Fibroblast of skin of abdomen (primary cell): ENCODE data around the gene CLMP.
"Not testable (repeated sequence)": the region's sequence is repeated elsewhere in the genome, so short reads cannot be mapped to it uniquely, and the experiment has no call there.

ENCODE experiments used
- DNase-seq: peaks from one replicate; pipeline ENCODE4 v3.0.0-alpha.2; 2013

Gene CLMP

DNA sequence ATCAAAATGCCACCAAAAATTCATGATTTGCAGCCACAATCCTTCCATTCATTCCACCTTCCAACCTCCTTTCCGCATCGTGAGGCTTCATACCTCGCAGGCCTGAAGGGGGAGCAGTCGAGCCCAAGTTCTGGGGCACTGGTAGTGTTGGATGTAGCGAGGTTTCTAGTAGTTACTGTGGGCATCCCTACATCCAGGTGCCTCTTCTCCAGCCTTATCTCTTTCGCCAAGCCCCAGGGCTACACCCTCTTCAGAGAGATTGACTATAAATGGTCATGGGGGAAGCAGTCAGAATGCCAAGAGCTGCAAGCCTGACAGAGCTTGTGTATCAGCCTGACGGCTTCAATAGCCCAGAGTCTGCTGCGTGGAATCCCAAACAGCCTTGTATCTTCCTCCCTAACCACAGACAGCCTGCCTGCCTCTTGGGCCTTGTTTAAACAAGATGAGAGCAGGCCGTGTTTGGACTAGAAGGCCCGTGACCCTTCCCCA is 28.9 kb downstream of the CLMP start:
- peak; percentile 87 for DNase-seq

DNA sequence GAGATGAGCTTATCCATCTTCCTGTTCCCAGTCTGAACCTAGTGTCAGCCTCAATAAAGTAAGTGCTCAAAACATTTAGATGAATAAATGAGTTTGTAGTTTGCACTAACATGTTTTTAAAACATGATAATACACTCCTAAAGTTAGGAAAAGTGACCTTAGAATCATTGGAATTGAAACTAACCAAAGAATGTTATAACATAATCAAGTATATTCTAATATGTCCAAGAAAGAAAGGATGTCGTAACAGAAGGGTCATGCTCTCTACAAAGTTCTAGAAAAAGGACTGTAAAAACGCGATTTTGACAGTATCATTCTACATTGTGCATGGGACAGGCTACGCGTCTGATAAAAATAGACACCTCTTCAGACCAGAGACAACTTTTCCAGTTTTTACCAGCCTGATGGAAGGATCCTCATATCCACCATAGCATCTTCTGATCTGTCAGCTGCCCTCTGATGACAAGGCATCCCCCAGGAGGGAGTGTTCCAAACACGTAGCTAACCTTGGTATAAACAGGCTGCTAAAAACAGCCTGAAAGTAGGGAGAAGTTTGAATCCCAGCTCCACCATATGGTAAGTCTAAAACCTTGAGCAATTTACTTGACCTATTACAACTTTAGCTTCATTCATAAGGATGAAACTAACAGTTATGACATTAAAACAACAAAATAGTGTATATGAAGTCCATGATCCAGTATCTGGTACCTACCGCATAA is 30.2 kb downstream of the CLMP start:
- no peak for DNase-seq

DNA sequence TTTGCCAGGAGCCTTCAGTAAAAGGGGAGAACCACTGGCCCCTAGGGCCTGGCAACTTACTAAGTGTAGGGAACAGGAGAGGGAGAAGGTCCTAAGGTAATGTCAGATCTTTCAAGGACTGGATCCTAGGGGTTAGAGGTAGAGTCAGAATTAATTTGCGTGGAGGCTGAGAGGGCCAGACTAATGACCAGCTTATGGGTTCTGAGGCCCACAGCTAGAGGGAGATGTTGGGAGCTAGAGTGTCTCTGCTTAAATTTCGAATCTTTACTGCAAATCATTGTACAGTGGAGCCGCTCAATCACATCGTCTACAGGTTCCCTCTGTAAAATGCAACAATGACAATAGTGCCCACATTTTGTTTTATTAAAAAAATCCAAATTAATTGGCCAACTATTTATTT is 31.4 kb downstream of the CLMP start:
- DNase-seq = no peak

DNA sequence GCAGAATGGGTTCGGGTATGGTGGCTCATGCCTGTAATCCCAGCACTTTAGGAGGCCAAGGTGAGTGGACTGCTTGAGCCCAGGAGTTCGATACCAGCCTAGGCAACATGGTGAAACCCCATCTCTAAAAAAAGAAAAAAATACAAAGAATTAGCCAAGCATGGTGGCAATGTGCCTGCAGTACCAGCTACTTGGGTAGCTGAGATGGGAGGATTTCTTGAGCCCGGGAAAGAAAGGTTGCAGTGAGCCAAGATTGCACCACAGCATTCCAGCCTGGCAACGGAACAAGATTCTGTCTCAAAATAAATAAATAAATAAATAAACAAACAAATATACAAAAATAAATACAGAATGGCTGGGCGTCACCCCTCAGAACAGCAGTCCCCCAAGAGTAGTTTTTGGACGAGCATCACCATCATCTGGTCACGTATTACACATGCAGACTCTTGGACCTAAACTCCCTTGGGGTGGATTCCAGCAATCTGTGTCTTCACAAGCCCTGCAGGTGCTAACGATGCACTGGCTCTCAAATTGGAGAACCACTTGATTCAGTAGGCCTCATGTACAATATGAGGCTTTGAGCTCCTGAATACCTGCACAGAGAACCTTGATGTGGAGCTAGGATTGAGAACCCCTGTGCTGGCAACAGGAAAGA is 33.5 kb downstream of the CLMP start:
- no peak for DNase-seq

DNA sequence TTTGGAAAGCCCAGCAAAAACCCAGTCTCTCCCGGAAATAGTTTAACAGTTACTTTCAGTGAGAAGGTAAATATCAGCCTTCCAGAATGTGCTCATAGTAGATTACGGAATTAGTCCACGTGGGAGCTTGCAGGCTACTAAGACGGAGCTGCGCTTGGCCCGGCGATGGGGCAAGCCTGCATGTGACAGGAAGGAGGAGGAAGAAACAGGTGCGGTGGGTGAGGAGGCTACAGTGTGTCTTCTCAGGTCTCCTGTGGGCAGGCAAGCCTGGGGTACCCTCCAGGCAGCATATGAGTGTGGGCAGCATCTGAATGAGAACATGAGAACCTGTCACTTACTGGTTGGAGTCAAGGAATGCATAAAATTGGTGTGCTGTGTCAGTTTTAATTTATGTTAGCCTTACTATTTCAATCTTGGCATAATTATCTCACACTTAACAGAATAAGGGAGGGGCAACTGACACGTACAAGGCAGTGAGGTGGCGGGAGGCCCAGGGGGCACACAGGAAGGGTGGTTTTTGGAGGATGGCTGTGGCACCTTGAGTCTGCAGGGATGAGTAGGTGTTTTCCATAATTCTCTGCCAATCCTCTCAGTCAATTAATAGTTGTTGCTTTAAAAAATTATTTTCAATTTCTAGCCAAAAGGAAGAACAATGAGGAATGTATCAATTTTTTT is 35.7 kb downstream of the CLMP start:
- no peak for DNase-seq

DNA sequence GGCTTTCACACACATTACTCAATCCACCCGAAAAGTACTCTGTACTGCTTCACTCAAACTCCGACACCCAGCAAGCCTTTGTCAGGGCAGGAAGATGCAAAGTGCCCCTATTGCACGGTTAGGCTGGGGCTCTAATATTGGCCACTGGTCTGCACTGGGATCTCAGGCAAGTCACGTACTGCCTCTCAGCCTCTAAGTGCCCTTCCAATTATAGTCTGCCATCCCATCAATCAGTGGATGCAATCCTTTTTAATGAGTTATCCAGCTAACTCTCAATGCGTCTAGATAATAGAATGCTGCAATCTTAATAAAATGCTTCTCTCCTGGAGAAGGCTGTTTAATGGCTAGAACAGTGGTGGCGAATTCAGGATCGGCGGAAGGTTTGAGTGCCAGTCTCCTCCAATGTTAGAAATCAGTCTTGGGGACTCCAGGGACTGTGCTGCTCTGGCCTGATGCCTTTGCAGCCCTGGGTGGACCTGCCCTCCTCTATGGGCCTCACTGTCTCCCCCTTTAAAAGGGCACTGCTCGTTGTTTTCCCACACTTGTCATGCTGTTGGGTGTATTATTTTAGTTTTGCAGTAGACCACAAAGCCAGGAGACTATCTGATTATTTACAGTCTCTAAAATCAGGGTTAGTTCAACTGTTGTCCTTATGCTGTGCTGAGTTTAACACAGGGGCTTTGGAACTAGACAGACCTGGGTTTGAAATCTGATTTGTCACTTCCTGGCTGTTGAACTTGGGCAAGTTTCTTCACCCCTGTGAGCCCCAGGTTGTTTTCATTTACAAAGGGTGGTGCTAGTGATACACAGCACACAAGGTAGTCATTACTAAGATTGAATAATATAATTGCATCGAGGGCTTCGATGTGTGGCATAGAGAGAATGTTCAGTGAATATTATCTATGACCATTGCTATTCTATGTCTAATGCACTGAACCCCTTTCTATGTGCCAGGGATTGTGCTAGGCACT is 36.7 kb downstream of the CLMP start:
- DNase-seq = no peak

DNA sequence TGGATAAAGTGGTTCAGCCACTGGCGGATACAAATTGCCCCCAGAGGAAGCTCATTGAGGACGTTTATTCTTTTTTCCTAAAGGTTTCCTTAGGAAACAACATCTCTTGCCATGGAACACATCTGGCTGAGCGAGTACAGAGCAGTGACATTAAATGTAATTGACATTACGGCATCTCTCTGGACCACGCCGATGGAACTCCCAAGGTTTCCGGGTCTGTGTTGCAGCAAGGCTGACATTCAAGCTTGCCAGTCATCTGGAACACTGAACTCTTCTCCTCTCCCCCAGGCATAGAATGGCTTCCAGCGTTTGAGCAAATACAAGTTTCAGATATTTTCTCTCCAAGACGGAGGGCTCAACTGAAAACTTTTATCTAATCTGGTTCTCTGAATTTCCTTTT is 42.1 kb downstream of the CLMP start:
- DNase-seq = no peak

DNA sequence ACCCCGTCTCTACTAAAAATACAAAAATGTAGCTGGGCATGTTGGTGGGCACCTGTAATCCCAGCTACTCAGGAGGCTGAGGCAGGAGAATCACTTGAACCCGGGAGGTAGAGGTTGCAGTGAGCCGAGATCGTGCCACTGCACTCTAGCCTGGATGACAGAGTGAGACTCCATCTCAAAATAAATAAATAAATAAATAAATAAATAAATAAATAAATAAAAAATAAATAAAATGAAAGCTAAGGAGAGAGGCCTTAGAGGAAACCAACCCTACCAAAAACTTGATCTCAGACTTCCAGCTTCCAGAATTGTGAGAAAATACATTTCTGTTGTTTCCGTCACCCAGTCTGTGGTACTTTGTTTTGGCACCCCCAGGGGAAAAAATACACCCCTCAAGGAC is 42.7 kb downstream of the CLMP start:
- DNase-seq = not testable (repeated sequence)

DNA sequence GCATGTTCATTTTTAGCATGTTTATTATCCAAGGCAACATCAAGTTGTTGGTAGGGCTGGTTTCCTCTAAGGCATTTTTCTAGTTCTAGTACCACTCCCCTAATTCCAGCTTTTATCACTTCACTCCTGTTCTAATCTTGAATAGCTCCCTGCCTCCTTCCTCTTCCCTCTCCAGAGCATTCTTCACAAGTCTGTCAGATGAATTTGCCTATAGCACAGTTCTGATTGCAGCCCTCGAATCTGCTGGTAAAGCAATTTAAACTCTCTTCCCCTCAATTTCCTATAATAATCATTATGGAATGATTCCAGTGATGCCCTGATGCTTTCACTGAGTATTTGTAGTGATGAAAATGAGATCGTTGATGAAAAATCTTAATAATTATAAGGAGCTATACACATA is 43.3 kb downstream of the CLMP start:
- DNase-seq = no peak

DNA sequence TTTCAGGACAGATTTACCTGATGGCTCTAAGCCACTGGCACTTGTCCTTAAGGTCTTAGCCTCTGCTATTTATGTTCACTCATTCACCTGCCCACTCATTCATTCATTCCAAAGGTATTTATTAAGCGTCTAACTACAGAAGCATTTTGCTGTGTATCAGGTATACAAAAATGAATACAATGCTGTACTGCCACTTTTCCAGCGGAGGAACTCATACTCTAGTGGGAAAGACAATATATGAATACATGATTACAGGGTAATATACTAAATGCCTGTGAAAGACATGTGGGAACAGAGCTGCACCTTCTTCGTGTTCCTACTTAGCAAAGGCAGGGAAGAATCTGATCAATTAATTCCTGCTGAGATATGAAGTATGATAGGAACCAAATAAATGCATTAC is 43.7 kb downstream of the CLMP start:
- DNase-seq = no peak

DNA sequence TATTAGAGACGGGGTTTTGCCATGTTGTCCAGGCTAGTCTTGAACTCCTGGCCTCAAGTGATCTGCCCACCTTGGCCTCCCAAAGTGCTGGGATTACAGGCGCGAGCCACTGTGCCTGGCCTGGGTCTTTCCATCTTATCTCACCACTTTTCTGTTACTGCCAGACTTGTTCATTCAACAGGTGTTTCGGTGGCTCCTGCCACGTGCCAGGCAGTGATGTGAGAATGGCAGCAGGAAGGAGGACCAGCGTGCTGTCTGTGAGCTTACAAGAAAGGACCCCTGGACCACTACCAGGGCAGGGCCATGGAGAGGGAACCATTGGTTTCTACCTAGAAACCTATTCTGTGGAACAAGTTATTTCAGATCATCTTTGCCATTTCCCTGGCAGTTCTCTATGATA is 44.2 kb downstream of the CLMP start:
- DNase-seq = no peak

DNA sequence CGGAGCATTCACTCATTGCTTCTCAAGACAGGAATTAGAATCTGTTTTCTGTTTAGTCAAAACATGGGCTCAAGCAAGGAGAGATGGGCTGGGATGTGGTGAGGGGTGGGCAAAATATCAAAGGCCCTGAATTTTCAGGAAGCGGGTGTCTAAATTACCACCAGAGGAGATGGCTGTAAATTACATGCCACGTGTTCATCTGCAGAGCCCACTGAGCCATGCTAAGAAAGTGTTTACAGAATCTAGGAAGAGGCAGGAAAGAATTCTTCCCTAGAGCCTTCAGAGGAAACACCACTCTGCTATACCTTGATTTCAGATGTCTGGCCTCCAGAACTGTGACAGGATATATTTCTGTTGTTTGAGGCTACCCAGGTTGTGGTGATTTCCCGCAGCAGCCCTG is 46.1 kb downstream of the CLMP start:
- no peak for DNase-seq

DNA sequence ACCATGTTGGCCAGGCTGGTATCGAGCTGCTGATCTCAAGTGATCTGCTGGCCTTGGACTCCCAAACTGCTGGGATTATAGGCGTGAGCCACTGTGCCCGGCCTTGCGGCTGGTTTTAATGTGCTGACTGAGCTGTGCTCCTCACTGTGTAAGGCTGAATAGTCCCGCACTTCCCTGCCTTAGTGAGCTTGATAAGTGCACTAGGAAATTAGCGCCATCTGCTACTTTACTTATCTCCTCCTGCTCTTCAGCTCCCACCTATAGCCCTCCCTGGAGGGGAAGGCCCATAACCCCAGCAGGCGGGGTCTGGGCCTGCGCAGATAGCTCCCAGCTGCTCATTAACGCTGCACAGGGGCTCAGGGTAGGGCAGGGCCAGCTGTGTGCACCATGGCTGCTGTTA is 49.4 kb downstream of the CLMP start:
- no peak for DNase-seq

DNA sequence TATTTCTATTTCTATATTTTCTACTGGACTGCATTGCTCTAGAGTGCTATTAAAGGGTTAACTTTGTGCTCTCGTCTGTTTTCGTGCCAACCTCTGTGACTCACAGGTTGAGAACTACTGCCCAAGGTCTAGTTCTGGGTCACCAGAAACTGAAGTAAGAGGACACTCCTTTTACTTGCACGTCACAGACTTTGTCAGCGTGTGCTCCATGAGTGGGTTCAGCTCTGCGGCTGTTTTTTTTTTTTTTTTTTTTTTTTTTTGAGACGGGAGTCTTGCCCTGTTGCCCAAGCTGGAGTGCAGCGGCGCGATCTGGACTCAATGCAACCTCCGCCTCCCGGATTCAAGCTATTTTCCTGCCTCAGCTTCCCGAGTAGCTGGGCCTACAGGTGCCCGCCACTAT is 49.8 kb downstream of the CLMP start:
- peak; percentile 58 for DNase-seq

DNA sequence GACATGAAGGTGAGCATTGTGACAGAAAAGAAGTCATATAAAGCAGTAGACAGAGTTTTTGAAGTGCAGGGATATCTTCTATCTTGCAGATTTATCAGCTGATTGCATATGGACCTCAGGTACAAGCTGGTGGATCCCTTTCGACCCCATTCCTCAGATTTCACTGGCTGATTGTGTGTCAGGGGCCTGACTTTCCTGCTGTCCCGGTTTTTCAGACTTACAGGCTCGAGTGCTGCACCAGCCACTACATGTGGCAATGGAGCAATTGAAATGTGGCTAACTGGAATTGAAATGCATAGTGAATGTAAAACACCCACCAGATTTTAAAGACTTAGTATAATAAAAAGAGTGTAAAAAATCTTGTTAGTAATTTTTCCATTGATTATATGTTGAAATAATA is 50.3 kb downstream of the CLMP start:
- no peak for DNase-seq

DNA sequence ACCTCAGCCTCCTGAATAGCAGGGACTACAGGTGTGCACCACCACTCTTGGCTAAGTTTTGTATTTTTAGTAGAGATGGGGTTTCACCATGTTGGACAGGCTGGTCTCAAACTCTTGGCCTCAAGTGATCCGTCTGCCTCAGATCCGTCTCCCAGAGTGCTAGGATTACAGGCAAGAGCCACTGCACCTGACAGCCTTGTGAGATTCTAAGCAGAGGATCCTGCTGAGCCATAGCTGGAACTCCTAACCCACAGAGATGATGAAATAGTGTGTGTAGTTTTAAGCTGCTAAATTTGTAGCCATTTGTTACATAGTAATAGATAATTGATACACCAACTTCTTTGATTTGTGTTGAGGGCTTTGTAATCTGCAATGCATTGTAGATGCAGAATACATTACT is 51.1 kb downstream of the CLMP start:
- DNase-seq = no peak

DNA sequence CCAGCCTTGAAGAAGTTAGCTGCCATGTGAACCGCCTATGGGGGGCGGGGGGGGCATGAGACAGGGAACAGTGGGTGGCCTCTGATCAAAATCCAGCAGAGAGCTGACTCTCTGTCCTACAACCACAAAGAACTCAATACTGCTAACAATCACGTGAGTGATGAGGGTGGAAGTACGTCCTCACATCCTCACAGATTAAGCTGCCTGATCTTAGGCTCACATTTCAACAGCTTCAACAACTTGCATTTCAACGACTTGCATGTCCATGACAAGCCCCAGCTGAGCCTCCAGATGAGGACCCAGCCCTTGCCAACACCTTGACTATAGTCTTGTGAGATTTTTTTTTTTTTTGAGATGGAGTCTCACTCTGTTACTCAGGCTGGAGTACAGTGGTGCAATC is 51.6 kb downstream of the CLMP start:
- no peak for DNase-seq

DNA sequence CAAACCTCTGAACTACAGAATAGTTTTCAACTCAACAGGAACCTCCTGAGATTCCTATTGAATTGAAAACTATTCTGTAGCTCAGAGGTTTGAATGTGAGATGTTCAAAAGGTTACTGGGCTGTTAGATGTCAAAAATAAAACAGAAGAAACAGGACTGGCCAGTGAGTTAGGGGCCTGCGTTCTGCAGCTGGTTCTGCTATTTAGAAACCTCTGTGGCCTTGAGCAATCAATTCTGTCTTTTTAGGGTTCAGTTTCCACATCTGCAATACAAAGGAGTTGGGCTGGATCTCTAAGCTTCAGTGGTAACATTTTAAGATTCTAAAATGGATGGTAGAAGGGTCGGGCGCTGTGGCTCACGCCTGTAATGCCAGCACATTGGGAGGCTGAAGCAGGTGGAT is 55.8 kb downstream of the CLMP start:
- DNase-seq = no peak

DNA sequence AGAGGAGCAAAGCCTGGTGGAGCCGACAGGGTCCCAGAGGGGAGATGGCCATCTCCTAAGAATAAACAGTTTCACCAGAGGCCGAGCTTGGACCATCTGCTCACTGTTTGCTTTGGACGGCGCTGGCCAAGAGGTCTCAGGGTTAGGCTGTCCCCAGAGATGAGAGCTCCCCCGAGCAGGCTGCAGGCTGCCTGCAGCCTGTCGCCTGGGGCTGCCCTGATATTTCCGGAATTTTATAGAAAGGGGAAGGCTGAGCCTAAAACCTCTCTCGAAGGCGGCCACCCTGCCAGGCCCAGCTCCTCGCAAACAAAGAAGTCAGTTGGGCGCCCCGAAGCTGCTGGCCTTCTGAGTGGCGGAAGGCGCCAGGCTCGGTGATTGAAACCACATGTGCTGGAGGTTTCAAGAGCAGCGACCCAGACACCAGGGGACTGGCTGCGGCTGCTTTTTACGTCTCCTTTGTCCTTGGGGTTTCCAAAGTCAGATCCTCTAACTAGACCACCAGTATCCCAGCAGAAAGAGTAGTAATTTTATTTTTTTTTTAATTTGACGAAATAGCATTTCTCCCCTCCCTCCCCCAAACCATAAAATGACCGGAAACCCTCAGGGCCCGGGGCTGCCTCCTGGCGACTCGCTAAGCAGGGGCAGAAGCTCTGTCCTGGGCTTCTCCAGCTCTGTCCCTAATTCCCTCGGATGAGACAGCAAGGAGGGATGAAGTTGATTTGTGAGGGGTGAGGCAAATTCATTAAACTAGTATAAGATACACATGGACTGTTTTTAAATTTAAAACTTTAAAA is 57.4 kb downstream of the CLMP start:
- peak; percentile 91 for DNase-seq

DNA sequence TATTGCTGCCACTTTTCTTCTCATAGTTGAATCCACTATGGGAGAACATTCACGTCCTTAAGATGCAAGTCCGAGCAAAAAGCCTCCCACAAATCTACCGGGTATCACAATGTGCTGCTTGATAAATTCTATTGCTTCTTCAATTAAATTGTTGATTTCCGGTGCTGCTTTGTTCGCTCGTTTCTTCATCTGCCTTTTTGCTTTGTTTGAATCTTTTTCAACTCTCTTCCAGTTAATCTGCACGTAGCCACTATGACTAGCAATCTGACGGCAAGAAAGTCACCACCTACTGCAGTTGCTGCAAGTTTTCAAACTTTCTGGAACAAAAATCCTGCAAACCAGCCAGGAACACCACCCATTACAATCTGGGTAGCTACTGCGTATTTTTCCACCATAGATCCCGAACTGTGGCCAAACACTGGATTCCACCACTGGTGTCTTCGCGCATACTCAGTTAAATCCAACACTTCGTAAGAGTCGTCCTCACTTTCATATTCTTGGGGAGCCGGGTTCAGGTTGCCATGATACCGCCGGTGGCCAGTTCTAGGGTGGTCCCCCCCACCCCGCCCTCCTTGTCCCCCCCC is 59.1 kb downstream of the CLMP start:
- no peak for DNase-seq

DNA sequence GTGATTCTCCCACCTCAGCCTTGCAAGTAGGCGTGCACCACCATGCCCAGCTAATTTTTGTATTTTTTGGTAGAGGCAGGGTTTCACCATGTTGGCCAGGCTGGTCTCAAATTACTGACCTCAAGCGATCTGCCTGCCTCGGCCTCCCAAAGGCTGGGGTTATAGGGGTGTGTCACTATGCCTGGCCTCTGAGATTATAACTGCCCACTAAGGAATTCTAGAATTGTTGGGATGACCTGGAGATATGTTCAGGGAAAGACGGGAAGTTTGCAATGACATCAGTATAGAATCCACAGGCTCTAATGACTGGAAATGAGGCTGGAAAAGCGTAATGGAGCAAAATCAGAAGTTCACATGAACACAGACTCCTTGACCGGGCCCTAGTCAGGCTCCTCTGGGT is 62.2 kb downstream of the CLMP start:
- no peak for DNase-seq
